ENCODE measurements around the gene GOLGA1. TPM values are rescaled to one million over a fixed set of nuclear protein-coding genes. Genes with fewer than 3 reads are reported as not detected.

Gene GOLGA1
- total and polyA plus RNA-seq, 2 of the 13 experiments (the other 11 are each of a cell fraction or from before 2014, with no cell fraction given) = 12.7 to 15.9 TPM

DNA sequence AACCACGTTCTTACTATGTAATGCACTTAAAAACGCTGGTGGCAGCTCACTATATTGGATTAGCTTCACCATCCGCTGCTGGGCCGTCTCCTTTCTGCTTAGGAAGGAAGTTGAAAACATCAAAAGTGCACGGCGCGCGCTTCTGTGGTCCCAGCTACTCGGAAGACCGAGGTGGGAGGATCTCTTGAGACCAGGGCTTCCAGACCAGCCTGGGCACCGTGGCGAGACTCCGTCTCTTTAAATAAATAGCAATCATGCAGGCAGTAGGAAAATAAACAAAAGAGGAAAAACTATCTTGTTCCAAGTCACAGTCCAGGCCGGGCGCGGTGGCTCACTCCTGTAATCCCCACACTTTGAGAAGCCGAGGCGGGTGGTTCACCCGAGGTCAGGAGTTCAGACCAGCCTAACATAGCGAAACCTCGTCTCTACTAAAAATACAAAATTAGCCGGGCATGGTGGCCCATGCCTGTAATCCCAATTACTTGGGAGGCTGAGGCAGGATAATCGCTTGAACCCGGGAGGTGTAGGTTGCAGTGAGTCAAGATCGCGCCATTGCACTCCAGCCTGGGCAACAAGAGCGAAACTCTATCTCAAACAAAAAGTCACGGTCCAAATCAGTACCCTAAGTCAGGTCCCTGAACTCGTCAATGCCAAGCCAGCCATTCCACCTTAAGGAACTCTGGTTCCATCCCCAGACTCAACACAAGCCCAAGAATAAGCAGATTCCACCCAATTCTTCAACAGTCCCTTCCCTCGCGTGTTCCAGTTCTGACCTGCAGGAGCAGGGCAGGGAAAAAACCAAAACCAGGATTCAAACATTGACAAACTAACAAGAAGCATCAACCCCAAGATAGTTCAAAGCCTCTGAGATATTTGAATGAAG lies 1.0 kb upstream of the GOLGA1 start (continued):
- 0 out of 2 replicates have a peak, but pooled peaks have one; percentile 16 for TF ChIP-seq ZNF33A (CRISPR knock-in tag; IDR thresholded peaks at IDR 0.05; ENCODE audit: borderline replicate concordance)
- TF ChIP-seq ZNF121 (CRISPR knock-in tag; IDR thresholded peaks at IDR 0.05) = 0 out of 2 replicates have a peak, but pooled peaks have one; percentile 58
- TF ChIP-seq, protein P1, sequence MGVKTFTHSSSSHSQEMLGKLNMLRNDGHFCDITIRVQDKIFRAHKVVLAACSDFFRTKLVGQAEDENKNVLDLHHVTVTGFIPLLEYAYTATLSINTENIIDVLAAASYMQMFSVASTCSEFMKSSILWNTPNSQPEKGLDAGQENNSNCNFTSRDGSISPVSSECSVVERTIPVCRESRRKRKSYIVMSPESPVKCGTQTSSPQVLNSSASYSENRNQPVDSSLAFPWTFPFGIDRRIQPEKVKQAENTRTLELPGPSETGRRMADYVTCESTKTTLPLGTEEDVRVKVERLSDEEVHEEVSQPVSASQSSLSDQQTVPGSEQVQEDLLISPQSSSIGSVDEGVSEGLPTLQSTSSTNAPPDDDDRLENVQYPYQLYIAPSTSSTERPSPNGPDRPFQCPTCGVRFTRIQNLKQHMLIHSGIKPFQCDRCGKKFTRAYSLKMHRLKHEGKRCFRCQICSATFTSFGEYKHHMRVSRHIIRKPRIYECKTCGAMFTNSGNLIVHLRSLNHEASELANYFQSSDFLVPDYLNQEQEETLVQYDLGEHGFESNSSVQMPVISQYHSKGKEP (CRISPR knock-in tag; IDR thresholded peaks at IDR 0.05) = no peak

- H3K4me3 ChIP-seq (replicated peaks in 1 of 3; ENCODE audit: insufficient read depth in 1 of 3, low read depth in 2 of 3, low read length in 3 of 3) = peak overlapping the region; percentile 94 to 99 (median 94)
- H3K27me3 ChIP-seq (ENCODE audit: control insufficient read depth in 1 of 2, insufficient read depth in 2 of 2, low read length in 2 of 2) = no peaks in the 10 kb centered on the region; a peak in 1 of 5 replicates
- H3K9ac ChIP-seq (ENCODE audit: insufficient read depth, low read depth, low read length) = peak overlapping the region; percentile 99
- no peaks in the 10 kb centered on the region for H4K20me1 ChIP-seq (ENCODE audit: insufficient read depth, low read length)
- peaks cover 6% of the 10 kb centered on the region for H3K79me2 ChIP-seq (ENCODE audit: insufficient read depth, low read length)
- peaks cover 0 to 7% of the 10 kb centered on the region in 2 experiments; a peak in 1 of 5 replicates for H3K36me3 ChIP-seq (replicated peaks in 1 of 2; ENCODE audit: control insufficient read depth in 1 of 2, insufficient read depth in 2 of 2, low read length in 2 of 2)
- intact Hi-C loops (cut with micrococcal nuclease; ENCODE audit: unreplicated experiment) (loop anchor here (2.0 kb wide), 1 partner anchor 72 kb away; no protein-coding TSS in a partner anchor), in situ Hi-C loops (cut with HindIII; ENCODE audit: extremely low pct_ligation_motif_present, low pct_unique_long_range_greater_than_20kb) (no loop called here)
- DNase-seq (ENCODE audit: low spot score) (no peak), FAIRE-seq (no peak), ATAC-seq (peak; percentile 19)
- H2AFZ ChIP-seq (ENCODE audit: low read length) = peak overlapping the region; percentile 56
- TSS peak; percentile 72 for BruUV-seq (replicated peaks)
- ChIA-PET POLR2A (interaction anchor here (0.7 kb wide), 1 partner anchor 230 kb away, joined by 3 read pairs; no protein-coding TSS in a partner anchor), CTCF (ENCODE audit: low intra/inter-chr PET ratio, low total read pairs) (no interaction called here)
- no peaks in the 10 kb centered on the region for H3K9me3 ChIP-seq (ENCODE audit: low read length)
- H3K4me1 ChIP-seq (ENCODE audit: insufficient read depth, low read length) = peaks cover 19% of the 10 kb centered on the region
- 3% methylated on average over 5 of the region's 17 CpGs for WGBS (ENCODE audit: low lambda C conversion rate)
- peak overlapping the region; percentile 86 for H3K4me2 ChIP-seq (ENCODE audit: low read depth, low read length)
- H3K27ac ChIP-seq (ENCODE audit: extremely low read length, insufficient read depth, low read length) = peak overlapping the region; percentile 100
- TF ChIP-seq PATZ1 (CRISPR knock-in tag; IDR thresholded peaks at IDR 0.05) (no peak), BRD4 (CRISPR knock-in tag; IDR thresholded peaks at IDR 0.05) (0 out of 2 replicates have a peak, but pooled peaks have one; percentile 23), ZNF672 (CRISPR knock-in tag; IDR thresholded peaks at IDR 0.05) (no peak), RARG (CRISPR knock-in tag; IDR thresholded peaks at IDR 0.05; ENCODE audit: low read depth) (0 out of 2 replicates have a peak, but pooled peaks have one; percentile 15), ZNF768 (CRISPR knock-in tag; IDR thresholded peaks at IDR 0.05) (peak; percentile 40; the same call in 1 of the 2 replicates), HDAC2 (CRISPR knock-in tag; IDR thresholded peaks at IDR 0.05) (peak; percentile 10; the same call in 1 of the 2 replicates), ZMYM3 (CRISPR knock-in tag; IDR thresholded peaks at IDR 0.05) (peak; percentile 49; the same call in 1 of the 2 replicates), ZNF329 (CRISPR knock-in tag; IDR thresholded peaks at IDR 0.05; ENCODE audit: low read depth) (no peak)
- TF ChIP-seq, protein P2, sequence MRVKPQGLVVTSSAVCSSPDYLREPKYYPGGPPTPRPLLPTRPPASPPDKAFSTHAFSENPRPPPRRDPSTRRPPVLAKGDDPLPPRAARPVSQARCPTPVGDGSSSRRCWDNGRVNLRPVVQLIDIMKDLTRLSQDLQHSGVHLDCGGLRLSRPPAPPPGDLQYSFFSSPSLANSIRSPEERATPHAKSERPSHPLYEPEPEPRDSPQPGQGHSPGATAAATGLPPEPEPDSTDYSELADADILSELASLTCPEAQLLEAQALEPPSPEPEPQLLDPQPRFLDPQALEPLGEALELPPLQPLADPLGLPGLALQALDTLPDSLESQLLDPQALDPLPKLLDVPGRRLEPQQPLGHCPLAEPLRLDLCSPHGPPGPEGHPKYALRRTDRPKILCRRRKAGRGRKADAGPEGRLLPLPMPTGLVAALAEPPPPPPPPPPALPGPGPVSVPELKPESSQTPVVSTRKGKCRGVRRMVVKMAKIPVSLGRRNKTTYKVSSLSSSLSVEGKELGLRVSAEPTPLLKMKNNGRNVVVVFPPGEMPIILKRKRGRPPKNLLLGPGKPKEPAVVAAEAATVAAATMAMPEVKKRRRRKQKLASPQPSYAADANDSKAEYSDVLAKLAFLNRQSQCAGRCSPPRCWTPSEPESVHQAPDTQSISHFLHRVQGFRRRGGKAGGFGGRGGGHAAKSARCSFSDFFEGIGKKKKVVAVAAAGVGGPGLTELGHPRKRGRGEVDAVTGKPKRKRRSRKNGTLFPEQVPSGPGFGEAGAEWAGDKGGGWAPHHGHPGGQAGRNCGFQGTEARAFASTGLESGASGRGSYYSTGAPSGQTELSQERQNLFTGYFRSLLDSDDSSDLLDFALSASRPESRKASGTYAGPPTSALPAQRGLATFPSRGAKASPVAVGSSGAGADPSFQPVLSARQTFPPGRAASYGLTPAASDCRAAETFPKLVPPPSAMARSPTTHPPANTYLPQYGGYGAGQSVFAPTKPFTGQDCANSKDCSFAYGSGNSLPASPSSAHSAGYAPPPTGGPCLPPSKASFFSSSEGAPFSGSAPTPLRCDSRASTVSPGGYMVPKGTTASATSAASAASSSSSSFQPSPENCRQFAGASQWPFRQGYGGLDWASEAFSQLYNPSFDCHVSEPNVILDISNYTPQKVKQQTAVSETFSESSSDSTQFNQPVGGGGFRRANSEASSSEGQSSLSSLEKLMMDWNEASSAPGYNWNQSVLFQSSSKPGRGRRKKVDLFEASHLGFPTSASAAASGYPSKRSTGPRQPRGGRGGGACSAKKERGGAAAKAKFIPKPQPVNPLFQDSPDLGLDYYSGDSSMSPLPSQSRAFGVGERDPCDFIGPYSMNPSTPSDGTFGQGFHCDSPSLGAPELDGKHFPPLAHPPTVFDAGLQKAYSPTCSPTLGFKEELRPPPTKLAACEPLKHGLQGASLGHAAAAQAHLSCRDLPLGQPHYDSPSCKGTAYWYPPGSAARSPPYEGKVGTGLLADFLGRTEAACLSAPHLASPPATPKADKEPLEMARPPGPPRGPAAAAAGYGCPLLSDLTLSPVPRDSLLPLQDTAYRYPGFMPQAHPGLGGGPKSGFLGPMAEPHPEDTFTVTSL (CRISPR knock-in tag; IDR thresholded peaks at IDR 0.05; ENCODE audit: borderline replicate concordance) = peak; percentile 24; the same call in 1 of the 2 replicates
Measured at GRCh38 chr9:124940521-124940893, 376 bp downstream of the GOLGA1 start.

Measured in HepG2 (cell line).